Trophoblast cell (in vitro differentiated cells and primary cell): ENCODE measurements around the gene SKAP1.
"Not testable (repeated sequence)": the region's sequence is repeated elsewhere in the genome, so short reads cannot be mapped to it uniquely, and the experiment has no call there.

Experiments
- DNase-seq, 2 donors: peaks; one replicate each; pipeline ENCODE4 v3.0.0-alpha.2; 2016
- H2AFZ ChIP-seq: 2 replicates; pipeline ENCODE4 v1.6.1; 2013; ENCODE audit warnings: low read length, moderate library complexity, mild to moderate bottlenecking; ENCODE audit not compliant: insufficient read depth, poor library complexity
- H2AK5ac ChIP-seq: 2 replicates; pipeline ENCODE4 v1.6.1; 2013; ENCODE audit warnings: mild to moderate bottlenecking, low read length
- H2BK120ac ChIP-seq: 2 replicates; pipeline ENCODE4 v1.6.1; 2013; ENCODE audit warnings: low read length, mild to moderate bottlenecking, moderate library complexity; ENCODE audit not compliant: insufficient read depth, poor library complexity
- H2BK12ac ChIP-seq: 2 replicates; pipeline ENCODE4 v1.6.1; 2013; ENCODE audit warnings: mild to moderate bottlenecking, low read length, moderate library complexity
- H2BK5ac ChIP-seq: 2 replicates; pipeline ENCODE4 v1.6.1; 2013; ENCODE audit warnings: low read length, low read depth, moderate library complexity, mild to moderate bottlenecking; ENCODE audit not compliant: poor library complexity
- H3K14ac ChIP-seq: 2 replicates; pipeline ENCODE4 v1.6.1; 2013; ENCODE audit warnings: mild to moderate bottlenecking, low read length
- H3K18ac ChIP-seq: 2 replicates; pipeline ENCODE4 v1.6.1; 2013; ENCODE audit warnings: mild to moderate bottlenecking, low read length
- H3K23ac ChIP-seq: 2 replicates; pipeline ENCODE4 v1.6.1; 2013; ENCODE audit warnings: low read length
- H3K27ac ChIP-seq: 2 replicates; pipeline ENCODE4 v1.5.1; 2013; ENCODE audit warnings: low read depth, mild to moderate bottlenecking, inconsistent platforms, low read length, moderate library complexity
- H3K27me3 ChIP-seq: 2 replicates; pipeline ENCODE4 v1.6.1; 2013; ENCODE audit warnings: inconsistent platforms, mild to moderate bottlenecking, low read length, moderate library complexity; ENCODE audit not compliant: insufficient read depth
- H3K36me3 ChIP-seq, 2 experiments: 1 replicate in 1 of 2; 2 replicates in 1 of 2; pipeline ENCODE4 v1.6.1; 2013; ENCODE audit warnings: low read length in 2 of 2, mild to moderate bottlenecking in 2 of 2, moderate library complexity in 1 of 2; ENCODE audit not compliant: insufficient read depth in 2 of 2, control insufficient read depth in 1 of 2
- H3K4ac ChIP-seq: 2 replicates; pipeline ENCODE4 v1.6.1; 2013; ENCODE audit warnings: low read depth, mild to moderate bottlenecking, low read length, moderate library complexity
- H3K4me1 ChIP-seq, 2 experiments: 1 replicate in 1 of 2; 2 replicates in 1 of 2; pipeline ENCODE4 v1.6.1; 2013; ENCODE audit warnings: low read length in 2 of 2, mild to moderate bottlenecking in 2 of 2, moderate library complexity in 1 of 2; ENCODE audit not compliant: insufficient read depth in 2 of 2, control insufficient read depth in 1 of 2
- H3K4me2 ChIP-seq: 2 replicates; pipeline ENCODE4 v1.6.1; 2013; ENCODE audit warnings: inconsistent platforms, mild to moderate bottlenecking, low read length, moderate library complexity
- H3K4me3 ChIP-seq: 2 replicates; pipeline ENCODE4 v1.5.1; 2013; ENCODE audit warnings: mild to moderate bottlenecking, low read depth, low read length, inconsistent platforms
- H3K79me1 ChIP-seq: one replicate; pipeline ENCODE4 v1.6.1; 2013; ENCODE audit warnings: low read length
- H3K79me2 ChIP-seq: 2 replicates; pipeline ENCODE4 v1.6.1; 2013; ENCODE audit warnings: low read length, mild to moderate bottlenecking; ENCODE audit not compliant: control insufficient read depth, insufficient read depth, poor library complexity
- H3K9ac ChIP-seq: 2 replicates; pipeline ENCODE4 v1.6.1; 2013; ENCODE audit warnings: mild to moderate bottlenecking, low read length
- H3K9me3 ChIP-seq: 2 replicates; pipeline ENCODE4 v1.6.1; 2013; ENCODE audit warnings: low read depth, mild to moderate bottlenecking, control low read depth, inconsistent platforms, low read length; ENCODE audit not compliant: insufficient read depth
- H4K12ac ChIP-seq: 2 replicates; pipeline ENCODE4 v1.6.1; 2013; ENCODE audit warnings: low read depth, mild to moderate bottlenecking, low read length, moderate library complexity
- H4K8ac ChIP-seq: 2 replicates; pipeline ENCODE4 v1.6.1; 2013; ENCODE audit warnings: low read depth, mild to moderate bottlenecking, low read length, moderate library complexity
- H4K91ac ChIP-seq: one replicate; pipeline ENCODE4 v1.6.1; 2013; ENCODE audit warnings: low read depth, mild to moderate bottlenecking, low read length, moderate library complexity
- WGBS: extraction: QIAGEN DNeasy Blood & Tissue Kit; methylation state at CpG from one replicate; pipeline ENCODE4 v1.1.7; 2013; ENCODE audit warnings: missing lambda C conversion rate; ENCODE audit not compliant: insufficient read length, insufficient coverage; ENCODE audit errors: extremely low coverage; 5-methylcytosine and 5-hydroxymethylcytosine counted together

Gene SKAP1

GRCh38 chr17:48251950-48252349 is 178.1 kb downstream of the SKAP1 start:
- no peak overlapping the region for H2BK5ac ChIP-seq
- no peak overlapping the region for H3K4me2 ChIP-seq
- no peak overlapping the region for H2AFZ ChIP-seq
- no peak overlapping the region for H3K4me3 ChIP-seq
- H3K23ac ChIP-seq: no peak overlapping the region
- H4K12ac ChIP-seq: no peak overlapping the region
- no CpG with 5 or more reads among the region's 3 CpGs for WGBS
- no peaks in the 10 kb centered on the region for H3K36me3 ChIP-seq
- no peaks in the 10 kb centered on the region for H3K79me1 ChIP-seq
- no peak overlapping the region for H2BK12ac ChIP-seq
- H3K14ac ChIP-seq: no peak overlapping the region
- no peaks in the 10 kb centered on the region for H3K4me1 ChIP-seq
- no peak overlapping the region for H4K91ac ChIP-seq
- H3K9ac ChIP-seq: no peak overlapping the region
- H3K9me3 ChIP-seq: no peaks in the 10 kb centered on the region
- no peak overlapping the region for H3K27ac ChIP-seq
- no peak overlapping the region for H3K18ac ChIP-seq
- no peak overlapping the region for H3K4ac ChIP-seq
- H2BK120ac ChIP-seq: no peak overlapping the region
- no peak overlapping the region for H2AK5ac ChIP-seq
- no peaks in the 10 kb centered on the region for H3K79me2 ChIP-seq
- H3K27me3 ChIP-seq: no peaks in the 10 kb centered on the region
- H4K8ac ChIP-seq: no peak overlapping the region
- no peak for DNase-seq

- H2BK120ac ChIP-seq: no peak overlapping the region
- H3K4ac ChIP-seq: no peak overlapping the region
- no peak overlapping the region for H4K91ac ChIP-seq
- no peaks in the 10 kb centered on the region for H3K9me3 ChIP-seq
- no peaks in the 10 kb centered on the region for H3K27me3 ChIP-seq
- H3K4me3 ChIP-seq: no peak overlapping the region
- no peak overlapping the region for H2AK5ac ChIP-seq
- no peaks in the 10 kb centered on the region for H3K36me3 ChIP-seq
- no peaks in the 10 kb centered on the region for H3K79me2 ChIP-seq
- no peak overlapping the region for H3K27ac ChIP-seq
- H2AFZ ChIP-seq: no peak overlapping the region
- DNase-seq: no peak
- no peak overlapping the region for H4K12ac ChIP-seq
- no peaks in the 10 kb centered on the region for H3K4me1 ChIP-seq
- no CpG with 5 or more reads among the region's 8 CpGs for WGBS
- H2BK12ac ChIP-seq: no peak overlapping the region
- H3K79me1 ChIP-seq: no peaks in the 10 kb centered on the region
- no peak overlapping the region for H3K18ac ChIP-seq
- H3K4me2 ChIP-seq: no peak overlapping the region
- H3K14ac ChIP-seq: no peak overlapping the region
- H2BK5ac ChIP-seq: no peak overlapping the region
- no peak overlapping the region for H3K23ac ChIP-seq
- no peak overlapping the region for H4K8ac ChIP-seq
- H3K9ac ChIP-seq: no peak overlapping the region
Measured at GRCh38 chr17:48250949-48251348, 179.1 kb downstream of the SKAP1 start.

GRCh38 chr17:48250059-48250458 is 180.0 kb downstream of the SKAP1 start:
- not testable (repeated sequence) for H4K91ac ChIP-seq, H3K79me1 ChIP-seq, H3K14ac ChIP-seq, H2BK12ac ChIP-seq, H3K36me3 ChIP-seq, H3K4me2 ChIP-seq, H3K4me1 ChIP-seq, H2AK5ac ChIP-seq, H3K27me3 ChIP-seq, H4K8ac ChIP-seq, H3K18ac ChIP-seq, DNase-seq, H2BK5ac ChIP-seq, H4K12ac ChIP-seq, H3K79me2 ChIP-seq, H3K4ac ChIP-seq, H3K23ac ChIP-seq, H2AFZ ChIP-seq, H3K4me3 ChIP-seq, H3K9me3 ChIP-seq, H3K27ac ChIP-seq, H3K9ac ChIP-seq, H2BK120ac ChIP-seq
- no CpG with 5 or more reads among the region's 5 CpGs for WGBS

GRCh38 chr17:48247603-48248002 is 182.4 kb downstream of the SKAP1 start:
- Histone ChIP-seq H3K4me3 (no peak overlapping the region), H3K36me3 (no peaks in the 10 kb centered on the region), H2AFZ (no peak overlapping the region), H3K9ac (no peak overlapping the region), H2BK120ac (no peak overlapping the region), H4K8ac (no peak overlapping the region), H2BK12ac (no peak overlapping the region), H3K23ac (no peak overlapping the region), H4K91ac (no peak overlapping the region), H2AK5ac (no peak overlapping the region), H3K14ac (no peak overlapping the region), H3K27me3 (no peaks in the 10 kb centered on the region), H3K4me1 (peaks cover 3 to 4% of the 10 kb centered on the region in 2 experiments), H2BK5ac (no peak overlapping the region), H3K9me3 (no peaks in the 10 kb centered on the region), H3K27ac (no peak overlapping the region), H3K4me2 (no peak overlapping the region), H4K12ac (no peak overlapping the region), H3K4ac (no peak overlapping the region), H3K79me2 (no peaks in the 10 kb centered on the region), H3K79me1 (no peaks in the 10 kb centered on the region), H3K18ac (no peak overlapping the region)
- WGBS: no CpG with 5 or more reads among the region's 3 CpGs
- DNase-seq: no peak
